GM12892 (cell line): ENCODE measurements around the gene RADX.

Experiments
- DNase-seq: peaks from one replicate; pipeline ENCODE4 v3.0.0; 2011; ENCODE audit not compliant: insufficient read length
- FAIRE-seq: peaks from 2 replicates; lab custom pipeline; 2011; peaks lifted over from hg19 to GRCh38; lab: Jason Lieb, UNC
- POLR2A ChIP-seq: IDR thresholded peaks from 2 replicates; pipeline ENCODE4 v1.6.1; 2011; ENCODE audit warnings: low read depth, low read length, control low read depth
- POLR2AphosphoS5 ChIP-seq: IDR thresholded peaks from 2 replicates; pipeline ENCODE4 v1.6.1; 2011; ENCODE audit warnings: low read depth, low read length, control low read depth
- TAF1 ChIP-seq: IDR thresholded peaks from 2 replicates; pipeline ENCODE4 v1.6.1; 2011; ENCODE audit warnings: low read depth, mild to moderate bottlenecking, control low read depth, low read length, borderline replicate concordance

RADX gene

GRCh38 chrX:106696502-106696901 is 84.7 kb downstream of the RADX start:
- FAIRE-seq (no peak), DNase-seq (no peak)
- TF ChIP-seq POLR2A (no peak), POLR2AphosphoS5 (no peak), TAF1 (no peak)

- no peak for FAIRE-seq
- TF ChIP-seq POLR2A (no peak), TAF1 (no peak), POLR2AphosphoS5 (no peak)
- no peak for DNase-seq
These were observed 86.9 kb downstream of the RADX start for GRCh38 chrX:106698693-106699092.

- TF ChIP-seq TAF1 (no peak), POLR2AphosphoS5 (no peak), POLR2A (no peak)
- no peak for FAIRE-seq
- no peak for DNase-seq
These were observed 90.9 kb downstream of the RADX start for GRCh38 chrX:106702636-106703035.

- no peak for FAIRE-seq
- TF ChIP-seq POLR2A (no peak), POLR2AphosphoS5 (no peak), TAF1 (no peak)
- no peak for DNase-seq
These were observed 94.7 kb downstream of the RADX start for GRCh38 chrX:106706466-106706865.

- FAIRE-seq (no peak), DNase-seq (no peak)
- TF ChIP-seq POLR2AphosphoS5 (no peak), POLR2A (no peak), TAF1 (no peak)
These were observed 96.1 kb downstream of the RADX start for GRCh38 chrX:106707771-106708454.

GRCh38 chrX:106710771-106711170 is 99.0 kb downstream of the RADX start:
- DNase-seq (no peak), FAIRE-seq (no peak)

GRCh38 chrX:106711375-106711774 is 99.6 kb downstream of the RADX start:
- TF ChIP-seq TAF1 = no peak
- no peak for TF ChIP-seq POLR2A
- TF ChIP-seq POLR2AphosphoS5 = no peak
- no peak for FAIRE-seq

More at GRCh38 chrX:106710771-106711170, 99.0 kb downstream of the RADX start:
- TF ChIP-seq TAF1 (no peak), POLR2AphosphoS5 (no peak), POLR2A (no peak)

GRCh38 chrX:106716004-106716403 is 104.2 kb downstream of the RADX start:
- FAIRE-seq (no peak), DNase-seq (no peak)
- TF ChIP-seq POLR2AphosphoS5 (no peak), TAF1 (no peak), POLR2A (no peak)

More at GRCh38 chrX:106711375-106711774, 99.6 kb downstream of the RADX start:
- no peak for DNase-seq

GRCh38 chrX:106716463-106716862 is 104.7 kb downstream of the RADX start:
- no peak for DNase-seq
- FAIRE-seq = no peak
- no peak for TF ChIP-seq TAF1
- no peak for TF ChIP-seq POLR2A
- TF ChIP-seq POLR2AphosphoS5 = no peak

- FAIRE-seq = no peak
- DNase-seq = no peak
- TF ChIP-seq POLR2A (no peak), POLR2AphosphoS5 (no peak), TAF1 (no peak)
These were observed 106.9 kb downstream of the RADX start for GRCh38 chrX:106718709-106719108.

GRCh38 chrX:106725931-106726330 is 114.2 kb downstream of the RADX start:
- no peak for FAIRE-seq
- no peak for DNase-seq
- TF ChIP-seq POLR2A (no peak), TAF1 (no peak), POLR2AphosphoS5 (no peak)

GRCh38 chrX:106726485-106727437 is 115.0 kb downstream of the RADX start, which contains the start of gene RNF128:
Gene RNF128, plus strand, starts transcription at chrX:106726701. Its CDS starts 213 bp downstream, at chrX:106726914.
- TF ChIP-seq TAF1 (no peak), POLR2A (no peak), POLR2AphosphoS5 (no peak)
- FAIRE-seq (no peak), DNase-seq (no peak)
